ENCODE data around the gene CYB561D1.

DNA sequence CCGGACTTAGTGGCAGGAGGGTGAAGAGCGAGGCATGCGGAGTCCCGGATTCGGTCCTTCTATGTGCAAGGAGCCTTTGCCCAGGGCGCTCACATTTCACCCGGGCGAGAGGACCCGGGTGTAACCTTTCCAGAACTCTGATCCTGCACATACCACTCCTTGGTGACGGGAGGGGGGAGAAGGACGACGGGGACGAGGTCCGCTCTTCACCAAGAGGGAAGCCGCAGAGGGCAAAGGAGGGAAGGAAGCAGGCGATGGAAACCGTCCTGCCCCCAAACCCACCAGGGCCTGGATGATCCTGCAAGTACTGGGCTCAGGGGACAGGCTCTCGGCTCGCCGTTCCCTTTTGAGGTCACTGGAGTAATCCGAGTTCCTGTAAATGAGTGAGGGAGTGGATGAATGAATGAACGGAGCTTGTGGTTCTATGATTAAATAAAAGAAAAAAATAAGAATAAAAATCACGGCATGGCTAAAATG lies 26.6 kb upstream of the CYB561D1 start:
- TF ChIP-seq RARB (CRISPR knock-in tag; IDR thresholded peaks at IDR 0.05) (no peak), ZFP3 (CRISPR knock-in tag; IDR thresholded peaks at IDR 0.05) (no peak), ZFP30 (CRISPR knock-in tag; IDR thresholded peaks at IDR 0.05) (no peak), TCF4 (CRISPR knock-in tag; IDR thresholded peaks at IDR 0.05; ENCODE audit: borderline replicate concordance) (no peak), PPARA (CRISPR knock-in tag; IDR thresholded peaks at IDR 0.05; ENCODE audit: borderline replicate concordance) (no peak), BACH2 (CRISPR knock-in tag; IDR thresholded peaks at IDR 0.05; ENCODE audit: borderline replicate concordance) (no peak)
- TF ChIP-seq, protein P1, sequence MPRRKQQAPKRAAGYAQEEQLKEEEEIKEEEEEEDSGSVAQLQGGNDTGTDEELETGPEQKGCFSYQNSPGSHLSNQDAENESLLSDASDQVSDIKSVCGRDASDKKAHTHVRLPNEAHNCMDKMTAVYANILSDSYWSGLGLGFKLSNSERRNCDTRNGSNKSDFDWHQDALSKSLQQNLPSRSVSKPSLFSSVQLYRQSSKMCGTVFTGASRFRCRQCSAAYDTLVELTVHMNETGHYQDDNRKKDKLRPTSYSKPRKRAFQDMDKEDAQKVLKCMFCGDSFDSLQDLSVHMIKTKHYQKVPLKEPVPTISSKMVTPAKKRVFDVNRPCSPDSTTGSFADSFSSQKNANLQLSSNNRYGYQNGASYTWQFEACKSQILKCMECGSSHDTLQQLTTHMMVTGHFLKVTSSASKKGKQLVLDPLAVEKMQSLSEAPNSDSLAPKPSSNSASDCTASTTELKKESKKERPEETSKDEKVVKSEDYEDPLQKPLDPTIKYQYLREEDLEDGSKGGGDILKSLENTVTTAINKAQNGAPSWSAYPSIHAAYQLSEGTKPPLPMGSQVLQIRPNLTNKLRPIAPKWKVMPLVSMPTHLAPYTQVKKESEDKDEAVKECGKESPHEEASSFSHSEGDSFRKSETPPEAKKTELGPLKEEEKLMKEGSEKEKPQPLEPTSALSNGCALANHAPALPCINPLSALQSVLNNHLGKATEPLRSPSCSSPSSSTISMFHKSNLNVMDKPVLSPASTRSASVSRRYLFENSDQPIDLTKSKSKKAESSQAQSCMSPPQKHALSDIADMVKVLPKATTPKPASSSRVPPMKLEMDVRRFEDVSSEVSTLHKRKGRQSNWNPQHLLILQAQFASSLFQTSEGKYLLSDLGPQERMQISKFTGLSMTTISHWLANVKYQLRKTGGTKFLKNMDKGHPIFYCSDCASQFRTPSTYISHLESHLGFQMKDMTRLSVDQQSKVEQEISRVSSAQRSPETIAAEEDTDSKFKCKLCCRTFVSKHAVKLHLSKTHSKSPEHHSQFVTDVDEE (CRISPR knock-in tag; IDR thresholded peaks at IDR 0.05), result no peak
- TF ChIP-seq, protein P2, sequence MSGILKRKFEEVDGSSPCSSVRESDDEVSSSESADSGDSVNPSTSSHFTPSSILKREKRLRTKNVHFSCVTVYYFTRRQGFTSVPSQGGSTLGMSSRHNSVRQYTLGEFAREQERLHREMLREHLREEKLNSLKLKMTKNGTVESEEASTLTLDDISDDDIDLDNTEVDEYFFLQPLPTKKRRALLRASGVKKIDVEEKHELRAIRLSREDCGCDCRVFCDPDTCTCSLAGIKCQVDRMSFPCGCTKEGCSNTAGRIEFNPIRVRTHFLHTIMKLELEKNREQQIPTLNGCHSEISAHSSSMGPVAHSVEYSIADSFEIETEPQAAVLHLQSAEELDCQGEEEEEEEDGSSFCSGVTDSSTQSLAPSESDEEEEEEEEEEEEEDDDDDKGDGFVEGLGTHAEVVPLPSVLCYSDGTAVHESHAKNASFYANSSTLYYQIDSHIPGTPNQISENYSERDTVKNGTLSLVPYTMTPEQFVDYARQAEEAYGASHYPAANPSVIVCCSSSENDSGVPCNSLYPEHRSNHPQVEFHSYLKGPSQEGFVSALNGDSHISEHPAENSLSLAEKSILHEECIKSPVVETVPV (CRISPR knock-in tag; IDR thresholded peaks at IDR 0.05), result no peak
- TF ChIP-seq, protein P3, sequence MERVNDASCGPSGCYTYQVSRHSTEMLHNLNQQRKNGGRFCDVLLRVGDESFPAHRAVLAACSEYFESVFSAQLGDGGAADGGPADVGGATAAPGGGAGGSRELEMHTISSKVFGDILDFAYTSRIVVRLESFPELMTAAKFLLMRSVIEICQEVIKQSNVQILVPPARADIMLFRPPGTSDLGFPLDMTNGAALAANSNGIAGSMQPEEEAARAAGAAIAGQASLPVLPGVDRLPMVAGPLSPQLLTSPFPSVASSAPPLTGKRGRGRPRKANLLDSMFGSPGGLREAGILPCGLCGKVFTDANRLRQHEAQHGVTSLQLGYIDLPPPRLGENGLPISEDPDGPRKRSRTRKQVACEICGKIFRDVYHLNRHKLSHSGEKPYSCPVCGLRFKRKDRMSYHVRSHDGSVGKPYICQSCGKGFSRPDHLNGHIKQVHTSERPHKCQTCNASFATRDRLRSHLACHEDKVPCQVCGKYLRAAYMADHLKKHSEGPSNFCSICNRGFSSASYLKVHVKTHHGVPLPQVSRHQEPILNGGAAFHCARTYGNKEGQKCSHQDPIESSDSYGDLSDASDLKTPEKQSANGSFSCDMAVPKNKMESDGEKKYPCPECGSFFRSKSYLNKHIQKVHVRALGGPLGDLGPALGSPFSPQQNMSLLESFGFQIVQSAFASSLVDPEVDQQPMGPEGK (CRISPR knock-in tag; IDR thresholded peaks at IDR 0.05; ENCODE audit: borderline replicate concordance), result no peak
- TF ChIP-seq, protein P4, sequence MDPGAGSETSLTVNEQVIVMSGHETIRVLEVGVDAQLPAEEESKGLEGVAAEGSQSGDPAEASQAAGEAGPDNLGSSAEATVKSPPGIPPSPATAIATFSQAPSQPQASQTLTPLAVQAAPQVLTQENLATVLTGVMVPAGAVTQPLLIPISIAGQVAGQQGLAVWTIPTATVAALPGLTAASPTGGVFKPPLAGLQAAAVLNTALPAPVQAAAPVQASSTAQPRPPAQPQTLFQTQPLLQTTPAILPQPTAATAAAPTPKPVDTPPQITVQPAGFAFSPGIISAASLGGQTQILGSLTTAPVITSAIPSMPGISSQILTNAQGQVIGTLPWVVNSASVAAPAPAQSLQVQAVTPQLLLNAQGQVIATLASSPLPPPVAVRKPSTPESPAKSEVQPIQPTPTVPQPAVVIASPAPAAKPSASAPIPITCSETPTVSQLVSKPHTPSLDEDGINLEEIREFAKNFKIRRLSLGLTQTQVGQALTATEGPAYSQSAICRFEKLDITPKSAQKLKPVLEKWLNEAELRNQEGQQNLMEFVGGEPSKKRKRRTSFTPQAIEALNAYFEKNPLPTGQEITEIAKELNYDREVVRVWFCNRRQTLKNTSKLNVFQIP (CRISPR knock-in tag; IDR thresholded peaks at IDR 0.05; ENCODE audit: borderline replicate concordance, low read depth), result no peak

Data from SK-N-SH treated with all-trans-retinoic acid at 6 μM for 48 hours (cell line).